GM19099 (cell line): ENCODE measurements around the gene NOL4L.

ENCODE experiments used
- POLR2A ChIP-seq: IDR thresholded peaks from 3 replicates; pipeline ENCODE4 v1.6.1; 2011; ENCODE audit warnings: low read depth; ENCODE audit not compliant: insufficient read length; ENCODE audit errors: extremely low read depth

The NOL4L gene

DNA sequence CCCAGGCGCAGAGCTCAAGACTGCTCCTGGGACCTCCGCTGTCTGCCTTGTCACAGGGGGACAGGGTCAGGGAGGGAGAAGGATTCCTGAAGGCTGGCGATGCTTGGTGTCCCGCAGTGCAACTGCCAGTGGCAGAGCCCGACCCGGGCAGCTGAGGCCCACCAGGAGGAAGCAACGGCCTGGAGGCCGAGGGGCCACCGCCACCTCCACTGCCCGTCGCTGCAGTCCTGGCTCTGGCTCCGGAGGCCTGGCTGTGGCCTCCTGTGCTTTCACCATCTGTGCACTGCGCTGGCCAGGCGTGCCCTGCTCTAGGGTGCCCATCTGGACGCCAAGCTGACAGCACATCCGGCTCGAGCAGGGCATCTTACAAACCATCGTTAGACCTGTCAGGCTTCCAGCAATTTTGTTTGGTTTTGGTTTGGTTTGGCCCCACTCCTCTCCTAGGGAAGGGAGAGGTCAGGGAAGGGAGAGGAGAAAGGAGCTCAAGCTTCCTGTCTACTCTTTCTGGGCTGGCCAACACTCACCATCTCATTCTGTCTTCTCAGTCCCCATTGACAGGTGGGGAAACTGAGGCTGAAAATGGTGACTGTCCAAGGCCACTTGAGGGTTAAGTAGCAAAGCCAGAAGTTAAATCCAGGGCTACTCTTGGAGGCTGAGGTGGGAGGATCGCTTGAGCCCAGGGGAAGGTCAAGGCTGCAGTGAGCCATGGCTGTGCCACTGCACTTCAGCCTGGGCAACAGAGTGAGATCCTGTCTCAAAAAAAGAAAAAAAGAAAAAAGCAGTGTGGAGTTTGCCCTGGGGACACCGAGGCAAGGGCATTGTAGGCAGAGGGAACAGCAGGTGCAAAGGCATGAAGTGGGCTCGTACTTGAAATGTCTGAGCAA, 37.7 kb upstream of the NOL4L start:
- no peak for TF ChIP-seq POLR2A

DNA sequence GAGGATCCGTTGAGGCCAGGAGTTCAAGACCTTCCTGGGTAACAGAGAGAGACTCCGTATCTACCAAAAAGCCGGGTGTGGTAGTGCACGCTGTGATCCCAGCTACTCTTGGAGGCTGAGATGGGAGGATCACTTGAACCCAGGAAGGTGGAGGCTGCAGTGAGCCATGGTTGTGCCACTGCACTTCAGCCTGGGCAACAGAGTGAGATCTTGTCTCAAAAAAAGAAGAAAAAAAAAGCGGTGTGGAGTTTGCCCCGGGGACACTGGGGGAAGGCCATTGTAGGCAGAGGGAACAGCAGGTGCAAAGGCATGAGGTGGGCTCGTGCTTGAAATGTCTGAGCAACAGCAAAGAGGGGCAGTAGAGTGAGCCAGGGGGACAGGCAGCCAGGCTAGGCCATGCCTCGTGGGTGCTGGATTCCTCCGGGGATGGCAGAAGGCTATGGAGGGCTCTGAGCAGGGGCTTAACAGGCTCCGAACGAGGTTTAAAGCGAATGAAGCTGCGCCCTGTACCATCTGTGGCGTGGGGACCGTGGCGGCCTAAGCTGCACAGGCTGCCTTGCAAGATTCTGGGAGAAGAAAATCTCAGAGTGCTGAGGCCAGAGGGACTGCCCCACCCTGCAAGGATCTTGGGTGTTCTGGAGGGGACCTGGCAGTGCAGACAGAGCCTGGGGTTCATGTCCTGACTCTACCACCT, 36.9 kb upstream of the NOL4L start:
- TF ChIP-seq POLR2A: no peak

DNA sequence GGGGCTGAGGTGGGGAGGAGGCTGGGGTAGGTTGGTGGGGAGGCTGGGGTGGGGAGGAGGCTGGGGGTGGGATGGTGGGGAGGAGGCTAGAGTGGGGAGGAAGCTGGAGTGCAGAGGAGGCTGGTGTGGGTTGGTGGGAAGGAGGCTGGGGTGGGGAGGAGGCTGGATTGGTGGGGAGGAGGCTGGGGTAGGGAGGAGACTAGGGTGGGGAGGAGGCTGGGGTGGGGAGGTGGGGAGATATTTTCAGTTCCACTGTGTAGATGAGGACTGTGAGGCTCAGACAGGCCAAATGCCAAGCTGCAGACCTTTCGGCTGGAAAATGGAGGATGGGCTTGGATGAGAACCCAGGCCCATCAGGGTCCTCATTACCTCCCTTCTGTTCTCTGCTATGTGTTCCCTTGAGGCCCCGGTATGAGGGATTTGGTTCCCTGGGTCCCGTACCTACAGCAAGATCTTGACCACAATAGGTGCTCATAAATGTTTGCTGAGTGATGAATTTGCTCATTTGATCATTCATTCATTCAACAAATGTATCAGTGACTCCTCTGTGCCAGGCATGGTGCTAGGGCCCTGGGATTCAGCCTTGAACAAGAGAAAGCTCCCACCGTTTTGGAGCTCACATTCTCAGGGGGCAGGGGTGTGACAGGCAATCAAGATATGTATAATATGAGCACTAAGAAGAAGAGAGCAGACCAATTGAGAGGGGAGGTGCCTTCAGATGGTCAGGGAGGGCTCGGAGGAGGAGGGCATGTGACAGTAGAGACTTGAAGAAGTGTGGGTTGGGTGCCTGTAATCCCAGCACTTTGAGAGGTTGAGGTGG, 36.1 kb upstream of the NOL4L start:
- TF ChIP-seq POLR2A: no peak

DNA sequence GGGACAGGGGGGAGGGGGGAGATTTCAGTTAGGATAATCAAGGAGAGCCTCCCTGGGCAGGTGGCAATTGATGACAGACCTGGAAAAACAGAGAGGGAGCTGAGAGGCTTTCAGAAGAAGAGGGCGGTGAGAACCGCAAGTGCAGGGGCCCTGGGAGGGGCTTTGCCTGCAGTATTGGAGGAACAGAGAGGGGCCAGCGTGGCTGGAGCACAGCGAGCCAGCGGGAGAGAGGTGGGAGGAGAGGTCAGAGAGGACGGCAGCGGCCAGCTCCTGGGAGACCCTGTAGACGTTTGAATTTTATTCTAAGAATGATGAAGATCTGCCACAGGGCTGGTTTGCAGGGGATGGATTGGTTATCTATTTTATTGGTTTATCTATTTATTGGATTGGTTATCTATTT, 34.5 kb upstream of the NOL4L start:
- TF ChIP-seq POLR2A: no peak

DNA sequence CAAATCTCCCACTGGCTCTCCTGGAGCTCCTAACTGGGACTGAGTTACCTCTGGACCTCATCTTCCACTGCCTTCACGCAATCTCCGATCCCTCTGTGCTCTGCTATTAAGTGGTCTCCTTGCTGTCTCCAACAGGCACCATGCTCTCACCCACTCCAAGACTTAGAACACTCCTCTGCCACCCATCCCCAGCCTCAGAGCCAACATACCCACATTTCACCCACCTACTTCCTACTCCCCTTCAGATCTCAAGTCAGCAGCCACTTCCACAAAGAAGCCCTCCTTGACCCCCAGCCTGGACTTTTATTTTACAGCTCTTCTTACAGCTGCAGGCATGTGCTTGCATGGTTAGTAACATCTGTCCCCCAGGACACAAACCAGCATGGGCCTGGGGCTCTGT, 29.6 kb upstream of the NOL4L start:
- TF ChIP-seq POLR2A: no peak

DNA sequence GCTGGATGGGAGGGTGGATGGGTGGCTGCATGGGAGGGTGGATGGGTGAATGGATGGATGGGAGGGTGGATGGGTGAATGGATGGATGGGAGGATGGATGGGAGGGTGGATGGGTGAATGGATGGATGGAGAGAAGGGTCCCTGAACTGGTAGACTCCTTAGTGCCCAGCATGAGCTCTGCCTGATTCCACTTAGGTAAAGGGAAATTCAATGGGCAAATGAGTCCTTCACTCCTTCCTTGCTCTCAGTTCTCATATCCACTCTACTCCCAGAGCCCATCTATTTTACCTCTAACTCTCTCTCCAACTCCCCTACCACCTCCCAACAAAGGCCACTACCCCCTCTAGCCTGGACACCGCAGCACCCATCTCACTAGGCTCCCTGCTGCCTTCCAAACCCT, 29.2 kb upstream of the NOL4L start:
- no peak for TF ChIP-seq POLR2A

DNA sequence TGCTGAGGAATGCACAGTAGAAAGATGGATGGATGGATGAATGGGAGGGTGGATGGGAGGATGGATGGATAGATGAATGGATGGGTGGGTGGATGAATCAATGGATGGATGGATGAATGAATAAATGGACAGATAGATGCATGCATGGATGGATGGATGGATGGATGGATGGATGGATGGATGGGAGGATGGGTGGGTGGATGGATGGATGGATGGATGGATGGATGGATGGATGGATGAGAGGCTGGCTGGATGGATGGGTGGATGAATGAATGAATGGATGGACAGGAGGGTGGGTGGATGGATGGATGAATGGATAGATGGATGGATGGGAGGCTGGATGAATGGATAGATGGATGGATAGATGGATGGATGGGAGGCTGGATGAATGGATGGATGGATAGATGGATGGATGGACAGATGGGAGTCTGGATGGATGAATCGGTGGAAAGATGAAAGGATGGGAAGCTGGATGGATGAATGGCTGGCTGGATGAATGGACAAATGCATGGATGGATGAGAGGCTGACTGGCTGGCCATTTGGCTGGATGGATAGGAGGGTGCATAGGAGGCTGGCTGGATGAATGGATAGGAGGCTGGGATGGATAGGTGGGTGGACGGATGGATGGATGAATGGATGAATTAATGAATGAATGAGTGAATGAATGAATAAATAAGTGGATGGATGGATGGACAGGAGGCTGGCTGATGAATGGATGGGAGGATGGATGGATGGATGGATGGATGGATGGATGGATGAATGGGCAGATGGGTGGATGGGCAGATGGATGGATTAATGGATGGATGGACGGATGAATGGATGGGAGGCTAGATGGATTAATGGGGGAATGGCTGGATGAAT, 28.3 kb upstream of the NOL4L start:
- TF ChIP-seq POLR2A: no peak

DNA sequence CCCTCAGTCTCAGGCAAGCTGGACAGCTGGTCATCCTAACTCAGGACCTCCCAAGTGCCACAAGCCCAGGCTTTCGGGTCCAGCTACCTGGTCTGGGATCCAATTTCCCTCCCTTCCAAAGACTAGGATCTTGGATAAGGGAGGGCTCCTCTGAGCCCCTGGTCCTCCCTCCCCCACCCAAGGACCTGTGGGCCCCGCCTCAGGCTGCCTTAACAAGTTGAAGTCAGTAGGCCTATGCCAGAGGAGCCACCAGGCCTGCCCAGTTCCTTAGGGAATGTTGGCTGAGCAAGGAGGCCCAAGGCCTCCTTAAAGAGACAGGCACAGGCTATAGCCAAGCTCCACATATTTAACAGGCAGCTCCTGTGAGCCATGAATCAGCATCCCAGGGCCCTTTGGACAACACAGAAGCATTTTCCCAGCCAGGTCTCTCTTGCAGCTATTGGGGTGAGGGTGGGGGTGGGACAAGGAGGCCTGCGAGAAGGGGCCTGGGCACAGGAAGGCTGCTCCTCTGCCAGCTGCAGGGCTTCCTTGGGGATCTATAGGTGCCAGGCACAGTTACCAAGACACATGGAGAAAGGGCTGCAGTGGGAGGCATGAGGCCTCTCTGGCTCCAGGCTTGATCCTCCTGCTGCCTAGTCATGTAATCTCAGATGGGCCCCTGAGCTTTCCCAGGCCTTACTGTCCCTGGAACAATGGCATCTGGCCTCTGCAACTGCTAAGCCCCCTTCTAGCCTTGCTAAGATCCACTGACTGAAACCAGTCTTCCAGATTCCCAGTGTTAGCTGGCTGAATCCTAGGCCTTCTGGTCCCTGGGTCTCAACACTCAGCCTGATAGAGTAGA, 27.4 kb upstream of the NOL4L start:
- no peak for TF ChIP-seq POLR2A

DNA sequence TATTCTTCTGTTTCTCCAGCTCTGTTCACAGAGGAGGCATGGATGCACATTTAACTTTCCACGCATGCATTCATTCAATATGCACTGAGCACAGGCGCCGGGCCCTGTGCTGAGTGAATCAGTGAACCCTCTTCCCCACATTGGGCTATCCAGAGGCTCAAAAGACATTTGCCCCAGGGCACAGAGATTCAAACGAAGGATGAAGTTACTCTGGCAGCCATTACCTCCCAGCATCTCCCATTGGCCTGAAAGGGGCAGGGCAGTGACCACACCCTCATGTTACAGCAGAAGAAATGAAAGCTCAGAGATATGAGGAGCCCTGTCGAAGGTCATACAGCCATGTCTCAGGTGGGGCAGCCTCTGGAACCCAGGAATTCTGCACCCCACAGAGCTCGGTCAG, 26.7 kb upstream of the NOL4L start:
- TF ChIP-seq POLR2A: no peak

DNA sequence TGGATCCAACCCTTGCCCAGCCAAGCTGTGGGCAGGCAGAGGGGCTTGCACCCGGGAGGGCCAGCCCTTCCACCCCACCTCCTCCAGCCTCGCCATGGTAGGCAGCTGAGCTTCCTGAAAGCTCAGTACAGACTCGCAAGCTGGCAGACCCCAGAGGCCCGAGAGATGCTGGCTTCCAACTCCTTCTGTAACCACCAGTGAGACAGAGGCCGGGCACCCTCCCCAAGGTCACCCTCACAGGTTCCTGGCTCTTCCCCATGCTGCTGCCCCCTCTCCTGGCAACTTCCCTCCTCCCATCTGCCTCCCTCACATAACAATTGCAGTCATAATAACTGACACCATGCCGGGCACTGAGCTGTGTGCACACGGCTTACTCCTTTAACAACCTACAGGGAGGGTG, 26.2 kb upstream of the NOL4L start:
- no peak for TF ChIP-seq POLR2A

DNA sequence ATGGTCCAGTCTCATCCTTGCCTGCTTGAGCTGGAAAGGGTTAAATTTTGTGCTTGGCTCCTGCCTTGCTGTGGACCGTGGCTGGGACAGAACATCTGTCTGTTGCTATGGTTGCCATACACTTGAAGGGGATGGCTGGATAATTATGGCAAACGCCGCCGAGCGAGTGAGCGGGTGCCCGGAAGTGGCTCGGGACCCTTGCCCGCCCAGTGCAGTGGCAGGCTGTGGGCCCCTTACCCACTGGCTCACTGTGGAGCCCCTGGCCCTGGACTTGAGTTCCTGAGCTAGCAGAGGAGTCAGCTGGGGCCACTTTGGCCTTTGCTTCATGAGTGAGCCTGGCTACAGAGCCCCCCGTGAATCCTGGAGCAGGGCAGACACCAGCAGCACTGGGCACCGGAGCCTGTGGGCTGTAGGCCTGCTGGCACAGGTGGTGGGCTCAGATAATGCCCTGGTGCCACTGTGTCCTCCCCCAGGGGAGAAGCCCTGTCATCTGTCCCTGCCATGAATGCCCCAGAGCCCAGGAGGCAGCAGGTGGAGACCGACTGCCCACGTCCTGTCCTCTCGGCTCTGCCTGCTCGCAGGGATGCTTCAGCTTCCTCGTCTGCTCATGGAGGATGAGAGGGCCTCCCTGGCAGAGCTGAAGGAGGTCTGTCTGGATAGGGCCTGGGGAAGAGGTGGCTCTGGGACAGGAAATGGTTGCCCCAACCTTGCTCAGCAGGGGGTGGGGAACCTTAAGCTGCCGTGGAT, 25.5 kb upstream of the NOL4L start:
- TF ChIP-seq POLR2A: no peak

DNA sequence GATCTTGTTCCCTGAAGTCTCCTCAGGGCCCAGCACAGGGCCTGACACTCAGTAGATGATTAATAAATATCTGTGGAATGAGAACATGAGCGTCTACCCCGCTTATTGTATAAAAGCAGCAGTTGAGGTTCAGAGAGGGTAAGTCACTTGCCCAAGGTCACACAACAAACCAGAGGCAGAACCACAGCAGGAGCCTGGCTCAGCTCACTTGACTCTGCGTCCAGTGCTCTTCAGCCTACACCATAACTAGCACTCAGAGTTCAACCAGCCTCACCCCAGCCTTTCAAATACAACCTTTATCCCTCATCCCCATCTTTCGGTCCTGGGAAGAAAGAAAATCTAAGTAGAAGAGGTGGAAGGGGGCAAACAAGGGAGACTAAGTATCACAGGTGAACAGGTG, 24.9 kb upstream of the NOL4L start:
- TF ChIP-seq POLR2A: no peak

DNA sequence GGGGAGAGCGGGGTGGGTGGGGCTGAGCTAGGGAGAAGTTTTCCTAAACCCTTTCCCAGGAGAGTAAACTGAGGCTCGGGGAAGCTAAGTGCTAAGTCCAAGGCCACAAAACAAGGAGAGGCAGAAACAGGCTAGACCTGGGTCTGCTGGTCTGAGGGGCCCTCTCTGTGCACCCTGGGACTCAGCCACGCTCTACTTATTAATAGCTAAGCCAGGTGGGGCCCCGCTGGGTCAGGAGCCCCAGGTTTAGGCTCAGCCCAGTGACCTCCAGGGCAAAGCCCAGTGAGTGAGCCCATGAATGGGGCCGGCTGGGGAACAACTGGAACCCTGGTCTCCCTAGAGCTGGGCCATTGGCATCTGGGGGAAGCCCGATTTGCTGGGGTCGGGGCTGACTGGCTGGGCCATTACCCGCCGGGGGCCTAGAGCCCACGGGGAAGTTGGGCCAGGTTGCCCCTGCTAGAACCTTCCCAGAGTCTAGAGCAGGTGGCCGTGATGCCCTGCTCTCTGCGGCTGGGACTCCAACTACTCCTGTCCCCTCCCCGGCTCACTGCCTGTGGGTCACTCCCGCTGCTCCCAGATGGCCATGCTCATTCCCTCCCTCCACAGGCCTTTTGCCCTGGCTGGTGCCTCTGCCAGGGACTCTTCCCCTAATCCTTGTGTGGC, 24.1 kb upstream of the NOL4L start:
- TF ChIP-seq POLR2A: no peak

DNA sequence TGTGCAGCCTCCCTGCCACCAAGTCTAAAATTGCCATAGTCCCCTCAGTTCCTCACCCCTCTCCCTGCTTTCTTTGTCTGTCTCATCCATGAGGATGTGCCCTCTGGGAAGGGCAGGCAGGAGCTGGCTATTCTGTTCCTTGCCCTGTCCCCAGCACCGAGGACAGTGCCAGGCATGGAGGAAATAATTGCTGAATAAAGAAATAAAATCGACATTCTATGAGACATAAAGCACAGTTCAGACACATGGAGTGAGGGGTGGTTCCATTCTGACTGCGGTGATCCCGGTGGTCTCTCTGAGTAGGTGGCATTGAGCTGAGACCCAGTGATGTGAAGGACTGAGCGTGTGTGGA, 23.5 kb upstream of the NOL4L start:
- no peak for TF ChIP-seq POLR2A
